UCSD-AML1 (cell line): Measurements from ENCODE around the gene TRAF5.
A peak's percentile ranks its signal among the peaks of the same experiment; 100 is the strongest.
"Not testable (repeated sequence)": the region's sequence is repeated elsewhere in the genome, so short reads cannot be mapped to it uniquely, and the experiment has no call there.

Experiments
- DNase-seq: peaks from one replicate; lab custom pipeline; 2025; ENCODE audit not compliant: unreplicated experiment; lab: John Stamatoyannopoulos, UW

The TRAF5 gene, protein sequence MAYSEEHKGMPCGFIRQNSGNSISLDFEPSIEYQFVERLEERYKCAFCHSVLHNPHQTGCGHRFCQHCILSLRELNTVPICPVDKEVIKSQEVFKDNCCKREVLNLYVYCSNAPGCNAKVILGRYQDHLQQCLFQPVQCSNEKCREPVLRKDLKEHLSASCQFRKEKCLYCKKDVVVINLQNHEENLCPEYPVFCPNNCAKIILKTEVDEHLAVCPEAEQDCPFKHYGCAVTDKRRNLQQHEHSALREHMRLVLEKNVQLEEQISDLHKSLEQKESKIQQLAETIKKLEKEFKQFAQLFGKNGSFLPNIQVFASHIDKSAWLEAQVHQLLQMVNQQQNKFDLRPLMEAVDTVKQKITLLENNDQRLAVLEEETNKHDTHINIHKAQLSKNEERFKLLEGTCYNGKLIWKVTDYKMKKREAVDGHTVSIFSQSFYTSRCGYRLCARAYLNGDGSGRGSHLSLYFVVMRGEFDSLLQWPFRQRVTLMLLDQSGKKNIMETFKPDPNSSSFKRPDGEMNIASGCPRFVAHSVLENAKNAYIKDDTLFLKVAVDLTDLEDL

GRCh38 chr1:211326528-211327345 lies at the start of gene TRAF5:
Gene TRAF5, plus strand, starts transcription at chr1:211326833. Its CDS starts 26,407 bp downstream, at chr1:211353240.
- peak; percentile 51 for DNase-seq

DNA sequence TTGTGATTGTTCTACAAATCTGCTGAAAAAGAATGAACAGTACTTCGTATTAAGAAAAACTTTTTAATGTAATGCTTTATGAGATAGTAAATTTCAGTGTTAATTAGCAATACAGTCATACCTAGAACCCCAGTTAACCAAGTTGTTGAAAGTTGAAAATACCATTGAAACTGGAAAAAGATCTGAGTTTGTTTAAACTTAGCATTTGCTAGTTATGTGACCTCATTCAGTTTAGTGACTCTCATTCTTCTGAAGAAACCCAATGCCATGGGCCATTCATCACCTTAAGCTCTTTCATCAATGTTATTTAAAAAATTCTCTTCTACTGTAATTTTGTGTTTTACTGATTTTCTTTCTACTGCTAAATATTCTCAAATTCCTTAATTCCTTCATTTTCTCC lies 47.3 kb upstream of the TRAF5 start:
- DNase-seq, result no peak

DNA sequence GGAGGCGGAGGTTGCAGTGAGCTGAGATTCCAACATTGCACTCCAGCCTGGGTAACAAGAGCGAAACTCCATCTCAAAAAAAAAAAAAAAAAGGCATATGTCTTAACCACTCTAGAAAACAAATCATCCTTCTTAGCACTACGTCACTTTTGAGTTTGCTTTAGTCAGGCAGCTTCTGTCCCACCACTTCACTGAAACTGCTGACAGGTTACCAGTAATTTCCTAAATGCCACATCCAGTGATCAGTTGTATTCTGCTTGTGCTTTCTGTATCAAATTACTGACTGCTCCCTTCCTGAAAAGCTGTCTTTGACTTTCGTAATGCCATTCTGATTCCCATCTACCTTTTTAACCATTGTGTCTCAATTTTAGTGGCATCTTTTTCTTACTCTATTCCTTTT lies 45.7 kb upstream of the TRAF5 start:
- no peak for DNase-seq

- DNase-seq, result no peak
Observed at GRCh38 chr1:211281320-211282022, 45.2 kb upstream of the TRAF5 start.

GRCh38 chr1:211282023-211282373 lies 44.6 kb upstream of the TRAF5 start:
- DNase-seq, result no peak

DNA sequence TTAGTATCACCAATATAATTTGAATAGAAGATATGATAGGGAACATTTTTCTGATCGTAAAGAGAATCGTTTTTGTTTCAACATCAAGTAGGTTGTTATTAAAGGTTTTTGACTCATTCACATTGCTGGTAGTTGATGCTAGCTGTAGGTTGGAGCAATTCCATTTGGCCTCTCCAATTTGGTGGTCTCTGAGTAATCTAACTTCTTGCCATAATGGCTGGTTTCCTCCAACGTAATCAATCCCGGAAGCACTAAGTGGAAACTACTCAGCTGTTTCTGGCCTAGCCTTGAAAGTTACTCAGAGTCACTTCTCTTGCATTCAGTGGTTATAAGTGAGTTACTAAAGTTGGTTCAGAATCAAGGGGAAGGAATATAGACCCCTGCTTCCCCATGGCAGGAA lies 41.4 kb upstream of the TRAF5 start:
- no peak for DNase-seq

DNA sequence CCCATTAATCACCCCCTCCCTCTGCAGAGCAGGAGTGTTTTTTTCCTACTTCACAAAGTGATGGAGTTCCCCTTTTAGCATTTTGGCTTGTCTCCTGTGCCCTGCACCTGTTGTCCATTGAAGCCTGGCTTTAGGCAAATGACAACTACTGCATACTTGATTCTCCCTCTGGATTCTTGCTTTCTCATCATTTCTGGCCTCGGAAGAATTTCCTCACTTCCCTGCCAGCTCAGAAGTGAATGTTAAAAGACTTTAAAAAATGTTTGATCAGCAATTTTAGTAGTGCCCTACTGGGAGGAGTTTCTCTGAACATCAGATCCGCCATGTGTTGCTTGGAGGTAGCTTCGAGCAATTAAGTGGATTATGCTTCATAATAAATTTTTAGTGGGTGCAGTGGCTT lies 39.4 kb upstream of the TRAF5 start:
- DNase-seq, result no peak

GRCh38 chr1:211292411-211292810 lies 34.2 kb upstream of the TRAF5 start:
- DNase-seq, result no peak

DNA sequence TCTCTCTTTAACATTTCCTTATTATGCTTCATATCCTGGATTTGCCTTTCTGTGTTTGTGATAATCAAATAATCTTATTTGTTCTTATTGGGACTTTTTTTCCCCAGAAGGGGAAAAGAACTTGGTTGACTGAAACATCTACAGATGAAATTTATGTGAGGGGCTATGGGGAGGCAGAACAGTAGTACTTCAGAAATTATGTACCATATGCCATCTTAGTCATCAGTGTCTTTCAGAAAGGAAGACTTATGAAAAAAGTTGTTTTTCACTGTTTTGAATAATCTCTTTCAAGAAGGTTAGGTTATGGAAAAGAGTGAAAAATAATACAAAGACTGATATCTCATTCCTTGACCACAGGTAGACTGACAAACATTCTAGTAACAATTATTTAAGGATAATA lies 30.2 kb upstream of the TRAF5 start:
- DNase-seq, result no peak

DNA sequence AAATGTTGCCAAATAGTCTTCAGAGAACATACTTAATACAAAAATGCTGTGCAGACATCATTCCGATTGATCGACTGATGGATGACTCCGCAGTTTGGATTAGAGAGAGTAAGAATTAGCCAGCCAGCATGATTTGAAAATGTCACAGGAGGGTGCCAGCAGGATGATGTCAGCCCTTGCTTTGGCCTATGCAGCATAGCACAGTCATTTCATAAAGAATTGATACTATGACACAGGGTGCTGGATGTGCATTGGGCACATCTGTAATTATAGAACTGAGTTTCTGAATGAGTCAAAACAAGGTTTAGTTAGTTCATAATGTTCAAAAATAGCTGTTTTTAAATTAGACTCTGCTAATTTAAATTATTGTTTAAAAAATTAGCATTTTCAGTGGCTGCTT lies 21.6 kb upstream of the TRAF5 start:
- no peak for DNase-seq

DNA sequence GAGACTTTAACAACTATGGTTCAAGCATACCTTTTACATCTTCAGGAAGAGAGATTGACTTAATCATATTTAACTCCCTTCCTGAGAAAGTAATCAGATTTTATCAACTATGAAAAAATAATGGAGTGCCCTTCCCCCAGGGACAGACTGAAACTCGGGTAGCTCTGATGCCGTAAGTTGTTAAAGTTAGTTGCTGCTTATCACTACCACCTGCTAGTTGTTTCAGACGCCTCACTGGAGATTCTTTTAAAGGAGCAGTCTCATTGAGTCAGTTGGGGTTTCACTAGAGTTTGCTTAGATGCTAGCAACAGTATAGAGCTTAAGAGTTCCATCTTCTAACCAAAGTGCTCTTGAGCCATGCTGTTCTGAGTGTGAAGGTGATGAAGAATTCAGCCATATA lies 17.0 kb upstream of the TRAF5 start:
- DNase-seq, result no peak

GRCh38 chr1:211313392-211313791 lies 13.2 kb upstream of the TRAF5 start:
- DNase-seq, result no peak

DNA sequence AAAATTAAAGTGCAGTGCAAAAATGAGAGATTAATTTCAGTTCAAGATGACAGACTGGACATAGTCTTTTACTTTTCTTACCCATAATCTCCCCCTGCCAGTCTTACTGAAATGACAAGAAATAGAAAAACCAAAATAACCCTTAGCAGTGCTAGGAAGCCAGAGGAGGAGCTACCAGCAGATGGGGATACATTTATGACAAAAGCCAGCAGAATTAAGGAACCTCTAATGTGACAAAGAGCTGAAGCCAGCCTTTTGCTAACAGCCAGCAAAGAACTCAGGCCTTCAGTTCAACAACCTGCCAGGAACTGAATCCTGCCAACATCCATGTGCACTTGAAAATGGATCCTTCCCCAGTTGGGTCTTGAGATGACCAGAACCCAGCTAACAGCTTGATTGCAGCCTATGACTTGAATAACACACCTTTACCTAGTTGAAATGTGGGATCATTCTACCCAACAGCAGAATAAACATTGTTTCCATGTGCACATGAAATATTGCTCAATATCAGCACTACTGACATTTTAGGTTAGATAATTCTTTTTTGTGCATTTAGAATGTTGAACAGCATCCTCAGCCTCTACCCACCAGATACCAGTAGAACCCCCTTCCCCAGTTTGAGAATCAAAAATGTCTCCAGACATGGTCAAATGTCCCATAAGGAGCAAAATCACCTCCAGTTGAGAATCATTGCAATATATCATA lies 7.9 kb upstream of the TRAF5 start:
- DNase-seq, result no peak

- DNase-seq, result no peak
Observed at GRCh38 chr1:211319892-211320291, 6.7 kb upstream of the TRAF5 start.

- no peak for DNase-seq
Observed at GRCh38 chr1:211320980-211321379, 5.7 kb upstream of the TRAF5 start.

- DNase-seq, result not testable (repeated sequence)
Observed at GRCh38 chr1:211321646-211322045, 5.0 kb upstream of the TRAF5 start.

GRCh38 chr1:211323156-211324063 lies 3.2 kb upstream of the TRAF5 start:
- peak; percentile 38 for DNase-seq

DNA sequence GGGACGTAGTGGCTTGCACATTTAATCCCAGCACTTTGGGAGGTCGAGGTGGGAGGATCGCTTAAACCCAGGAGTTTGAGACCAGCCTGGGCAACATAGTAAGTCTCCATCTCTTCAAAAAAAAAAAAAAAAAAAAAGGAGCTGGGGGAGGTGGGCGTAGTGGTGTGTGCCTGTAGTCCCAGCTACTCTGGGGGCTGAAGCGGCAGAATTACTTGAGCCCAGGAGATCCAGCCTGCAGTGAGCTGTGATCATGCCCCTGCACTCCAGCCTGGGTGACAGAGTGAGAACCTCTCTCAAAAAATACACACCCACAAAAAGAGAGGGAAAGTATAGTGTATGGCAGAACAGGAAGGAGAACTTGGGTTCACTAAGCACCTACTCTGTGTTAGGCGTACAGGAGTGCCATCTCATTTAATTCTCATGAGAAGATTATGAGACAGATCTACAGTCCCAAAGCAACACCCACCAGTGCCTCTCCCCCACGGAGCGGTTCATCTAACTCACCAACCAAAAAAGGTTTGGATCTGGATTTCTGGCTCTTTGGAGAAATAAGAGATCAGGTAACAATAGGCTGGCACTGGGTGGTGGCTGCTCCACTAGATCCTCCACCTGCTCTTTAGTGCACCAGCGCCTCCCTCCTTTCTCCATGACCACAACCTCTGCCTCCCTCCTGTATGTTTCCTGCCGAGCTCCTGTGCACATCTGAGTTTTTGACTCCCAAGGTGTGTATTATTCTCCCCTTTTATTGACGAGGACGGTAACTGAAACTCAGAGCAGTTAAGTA lies 1.4 kb upstream of the TRAF5 start:
- no peak for DNase-seq

- DNase-seq, result no peak
Observed at GRCh38 chr1:211326140-211326527, 499 bp upstream of the TRAF5 start.
